DOHH2 (cell line): Measurements from ENCODE around the gene TERT.

Experiments
- EZH2phosphoT487 ChIP-seq: fragments of 200-600 bp; sonication (generic); IDR thresholded peaks from 2 replicates; pipeline ENCODE4 v1.6.1; 2017; ENCODE audit warnings: borderline replicate concordance, mild to moderate bottlenecking, antibody characterized with exemption, low read length, moderate library complexity, mixed read lengths
- TF ChIP-seq, protein P1 (sequence below): fragments of 200-600 bp; sonication (generic); IDR thresholded peaks from one replicate; pipeline ENCODE4 v1.5.1; 2014; ENCODE audit warnings: antibody characterized with exemption, mild to moderate bottlenecking, low read depth, low read length; ENCODE audit not compliant: poor library complexity, severe bottlenecking

GRCh38 chr5:1265026-1265425 lies 29.8 kb downstream of the TERT start:
- TF ChIP-seq, protein P1, sequence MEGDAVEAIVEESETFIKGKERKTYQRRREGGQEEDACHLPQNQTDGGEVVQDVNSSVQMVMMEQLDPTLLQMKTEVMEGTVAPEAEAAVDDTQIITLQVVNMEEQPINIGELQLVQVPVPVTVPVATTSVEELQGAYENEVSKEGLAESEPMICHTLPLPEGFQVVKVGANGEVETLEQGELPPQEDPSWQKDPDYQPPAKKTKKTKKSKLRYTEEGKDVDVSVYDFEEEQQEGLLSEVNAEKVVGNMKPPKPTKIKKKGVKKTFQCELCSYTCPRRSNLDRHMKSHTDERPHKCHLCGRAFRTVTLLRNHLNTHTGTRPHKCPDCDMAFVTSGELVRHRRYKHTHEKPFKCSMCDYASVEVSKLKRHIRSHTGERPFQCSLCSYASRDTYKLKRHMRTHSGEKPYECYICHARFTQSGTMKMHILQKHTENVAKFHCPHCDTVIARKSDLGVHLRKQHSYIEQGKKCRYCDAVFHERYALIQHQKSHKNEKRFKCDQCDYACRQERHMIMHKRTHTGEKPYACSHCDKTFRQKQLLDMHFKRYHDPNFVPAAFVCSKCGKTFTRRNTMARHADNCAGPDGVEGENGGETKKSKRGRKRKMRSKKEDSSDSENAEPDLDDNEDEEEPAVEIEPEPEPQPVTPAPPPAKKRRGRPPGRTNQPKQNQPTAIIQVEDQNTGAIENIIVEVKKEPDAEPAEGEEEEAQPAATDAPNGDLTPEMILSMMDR: no peak
- TF ChIP-seq EZH2phosphoT487: no peak
